ENCODE measurements around the gene ERCC6L2.

Gene ERCC6L2

DNA sequence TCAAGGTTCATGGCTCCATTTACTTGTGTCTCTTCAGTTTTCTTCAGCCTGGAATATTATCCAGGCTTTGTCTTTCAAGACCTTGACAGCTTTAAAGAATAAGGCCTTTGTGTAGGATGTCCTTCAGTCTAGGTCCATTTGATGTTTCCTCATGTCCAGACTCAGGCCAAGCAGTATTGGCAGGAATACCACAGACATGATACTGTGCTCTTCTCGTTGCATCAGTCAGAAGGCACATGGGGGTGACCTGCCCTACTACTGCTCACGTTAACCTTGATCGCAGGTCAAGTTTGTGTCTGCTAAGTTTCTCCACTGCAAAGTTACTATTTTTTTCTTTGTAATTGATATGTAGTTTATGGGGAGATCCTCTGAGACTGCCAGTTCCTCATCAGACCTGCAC is 88.2 kb downstream of the ERCC6L2 start:
- Histone ChIP-seq H3K4me1 (ENCODE audit: low read depth, poor library complexity, severe bottlenecking) (no peaks in the 10 kb centered on the region), H3K4me2 (no peak overlapping the region), H3K36me3 (ENCODE audit: insufficient read depth) (no peaks in the 10 kb centered on the region), H3K4me3 (IDR thresholded peaks at IDR 0.05; ENCODE audit: insufficient read depth, low read depth, low read length) (no peak overlapping the region), H3K9ac (no peak overlapping the region), H4K20me1 (ENCODE audit: insufficient read depth) (no peaks in the 10 kb centered on the region), H3K79me2 (ENCODE audit: insufficient read depth, low read depth) (no peaks in the 10 kb centered on the region), H2AFZ (ENCODE audit: low read depth) (no peak overlapping the region), H3K27me3 (ENCODE audit: insufficient read depth, low read depth) (no peaks in the 10 kb centered on the region), H3K27ac (no peak overlapping the region)
- TF ChIP-seq, protein P1, sequence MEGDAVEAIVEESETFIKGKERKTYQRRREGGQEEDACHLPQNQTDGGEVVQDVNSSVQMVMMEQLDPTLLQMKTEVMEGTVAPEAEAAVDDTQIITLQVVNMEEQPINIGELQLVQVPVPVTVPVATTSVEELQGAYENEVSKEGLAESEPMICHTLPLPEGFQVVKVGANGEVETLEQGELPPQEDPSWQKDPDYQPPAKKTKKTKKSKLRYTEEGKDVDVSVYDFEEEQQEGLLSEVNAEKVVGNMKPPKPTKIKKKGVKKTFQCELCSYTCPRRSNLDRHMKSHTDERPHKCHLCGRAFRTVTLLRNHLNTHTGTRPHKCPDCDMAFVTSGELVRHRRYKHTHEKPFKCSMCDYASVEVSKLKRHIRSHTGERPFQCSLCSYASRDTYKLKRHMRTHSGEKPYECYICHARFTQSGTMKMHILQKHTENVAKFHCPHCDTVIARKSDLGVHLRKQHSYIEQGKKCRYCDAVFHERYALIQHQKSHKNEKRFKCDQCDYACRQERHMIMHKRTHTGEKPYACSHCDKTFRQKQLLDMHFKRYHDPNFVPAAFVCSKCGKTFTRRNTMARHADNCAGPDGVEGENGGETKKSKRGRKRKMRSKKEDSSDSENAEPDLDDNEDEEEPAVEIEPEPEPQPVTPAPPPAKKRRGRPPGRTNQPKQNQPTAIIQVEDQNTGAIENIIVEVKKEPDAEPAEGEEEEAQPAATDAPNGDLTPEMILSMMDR (conservative IDR thresholded peaks at IDR 0.05; ENCODE audit: low read depth, low read length): no peak

DNA sequence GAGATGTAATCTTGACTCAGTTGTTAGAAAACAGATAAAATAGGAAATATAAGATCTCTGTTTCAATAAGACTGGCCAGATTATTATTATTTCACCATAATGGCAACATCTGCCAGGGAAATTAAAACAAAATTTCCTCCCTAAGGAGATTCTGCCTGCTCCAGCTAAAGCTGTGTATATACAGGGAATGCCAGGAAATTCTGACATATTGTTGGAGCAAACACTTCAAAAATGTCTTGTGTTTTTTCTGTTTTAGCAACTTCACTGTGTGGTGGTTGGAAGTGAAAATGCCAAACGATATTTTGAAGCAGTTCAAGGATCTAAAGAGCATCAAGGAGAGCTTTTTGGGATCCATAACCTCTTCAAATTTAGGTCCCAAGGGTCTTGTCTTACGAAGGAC is 90.8 kb downstream of the ERCC6L2 start:
- Histone ChIP-seq H3K4me3 (IDR thresholded peaks at IDR 0.05; ENCODE audit: insufficient read depth, low read depth, low read length) (no peak overlapping the region), H3K36me3 (ENCODE audit: insufficient read depth) (no peaks in the 10 kb centered on the region), H2AFZ (ENCODE audit: low read depth) (no peak overlapping the region), H3K27me3 (ENCODE audit: insufficient read depth, low read depth) (no peaks in the 10 kb centered on the region), H3K9ac (no peak overlapping the region), H3K27ac (no peak overlapping the region), H3K4me1 (ENCODE audit: low read depth, poor library complexity, severe bottlenecking) (no peaks in the 10 kb centered on the region), H3K79me2 (ENCODE audit: insufficient read depth, low read depth) (no peaks in the 10 kb centered on the region), H3K4me2 (no peak overlapping the region), H4K20me1 (ENCODE audit: insufficient read depth) (no peaks in the 10 kb centered on the region; the same call in 1 of the 2 replicates)
- TF ChIP-seq, protein P1 (conservative IDR thresholded peaks at IDR 0.05; ENCODE audit: low read depth, low read length): no peak

DNA sequence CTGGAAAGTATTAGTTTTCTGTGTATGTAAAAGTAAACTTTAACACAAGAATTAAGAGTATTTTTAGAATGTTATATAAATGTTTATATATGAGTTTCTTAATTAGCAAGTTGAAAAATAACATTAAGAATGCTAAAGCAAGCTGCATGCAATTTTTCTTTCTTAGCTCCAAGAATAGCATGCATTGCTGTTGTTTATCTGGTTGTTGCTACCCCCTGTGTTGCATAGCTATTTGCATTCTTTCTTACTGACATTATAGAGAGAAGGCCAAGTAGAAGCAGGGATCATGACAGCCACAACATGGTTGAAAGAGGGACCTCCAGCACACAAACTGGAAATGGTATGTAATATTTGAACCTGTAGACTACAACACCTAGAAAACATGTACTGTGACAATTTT is 94.8 kb downstream of the ERCC6L2 start:
- no peak overlapping the region for H3K4me3 ChIP-seq (IDR thresholded peaks at IDR 0.05; ENCODE audit: insufficient read depth, low read depth, low read length)
- no peaks in the 10 kb centered on the region for H3K4me1 ChIP-seq (ENCODE audit: low read depth, poor library complexity, severe bottlenecking)
- H2AFZ ChIP-seq (ENCODE audit: low read depth): no peak overlapping the region
- H3K4me2 ChIP-seq: no peak overlapping the region
- no peaks in the 10 kb centered on the region for H3K79me2 ChIP-seq (ENCODE audit: insufficient read depth, low read depth)
- no peak overlapping the region for H3K27ac ChIP-seq
- H3K9ac ChIP-seq: no peak overlapping the region
- no peaks in the 10 kb centered on the region for H3K27me3 ChIP-seq (ENCODE audit: insufficient read depth, low read depth)
- no peaks in the 10 kb centered on the region; the same call in 1 of the 2 replicates for H4K20me1 ChIP-seq (ENCODE audit: insufficient read depth)
- TF ChIP-seq, protein P1 (conservative IDR thresholded peaks at IDR 0.05; ENCODE audit: low read depth, low read length): no peak
- no peaks in the 10 kb centered on the region for H3K36me3 ChIP-seq (ENCODE audit: insufficient read depth)

DNA sequence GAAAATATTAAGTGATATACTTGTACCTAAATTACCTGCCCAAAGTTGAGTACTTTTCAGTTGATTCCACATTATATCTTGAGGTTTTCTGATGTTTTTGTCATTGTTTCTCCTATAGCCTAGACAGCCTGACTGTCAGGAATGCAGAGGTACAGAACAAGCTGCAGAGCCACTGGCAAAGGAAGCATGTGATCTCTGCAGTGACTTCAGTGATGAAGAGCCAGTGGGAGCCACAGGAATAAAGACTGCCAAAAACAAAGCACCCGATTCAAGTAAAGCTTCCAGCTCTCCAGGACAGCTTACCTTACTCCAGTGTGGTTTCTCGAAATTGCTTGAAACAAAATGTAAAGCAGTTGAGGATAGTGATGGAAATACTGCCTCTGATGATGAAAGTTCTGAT is 96.3 kb downstream of the ERCC6L2 start:
- H3K4me1 ChIP-seq (ENCODE audit: low read depth, poor library complexity, severe bottlenecking): no peaks in the 10 kb centered on the region
- H3K36me3 ChIP-seq (ENCODE audit: insufficient read depth): no peaks in the 10 kb centered on the region
- no peak overlapping the region for H3K27ac ChIP-seq
- H3K79me2 ChIP-seq (ENCODE audit: insufficient read depth, low read depth): no peaks in the 10 kb centered on the region
- TF ChIP-seq, protein P1 (conservative IDR thresholded peaks at IDR 0.05; ENCODE audit: low read depth, low read length): no peak
- no peak overlapping the region for H3K9ac ChIP-seq
- no peaks in the 10 kb centered on the region; the same call in 1 of the 2 replicates for H4K20me1 ChIP-seq (ENCODE audit: insufficient read depth)
- no peak overlapping the region for H3K4me2 ChIP-seq
- no peaks in the 10 kb centered on the region for H3K27me3 ChIP-seq (ENCODE audit: insufficient read depth, low read depth)
- no peak overlapping the region for H3K4me3 ChIP-seq (IDR thresholded peaks at IDR 0.05; ENCODE audit: insufficient read depth, low read depth, low read length)
- H2AFZ ChIP-seq (ENCODE audit: low read depth): no peak overlapping the region

Measured in KMS-11 (cell line).